ENCODE results near the gene RAB36. TPM values are rescaled to one million over a fixed set of nuclear protein-coding genes. Genes with fewer than 3 reads are reported as not detected.

RAB36 gene
- total and polyA plus RNA-seq, 12 donors = 4.0 to 13.0 (median 7.2) TPM

- peak; percentile 59 to 80 (median 77) for DNase-seq
- WGBS, 4 donors = 0 to 1% methylated on average over 57 to 88 of the region's 88 CpGs; no CpG with 5 or more reads in 2 of the 4 donors
- H3K27me3 ChIP-seq = no peaks in the 10 kb centered on the region
- no peaks in the 10 kb centered on the region for H3K36me3 ChIP-seq (replicated peaks in 1 of 2)
- peak within 1 kb of the TSS in 2 of 4 donors; percentile 37 to 82 for H3K4me3 ChIP-seq
- intact Hi-C loops (cut with DNase I) = no loop called here
- H3K9me3 ChIP-seq (replicated peaks in 1 of 3) = no peaks in the 10 kb centered on the region
- TF ChIP-seq POLR2A (IDR thresholded peaks at IDR 0.05) = peak in 1 of 2 donors; percentile 81
- TF ChIP-seq, protein P1, sequence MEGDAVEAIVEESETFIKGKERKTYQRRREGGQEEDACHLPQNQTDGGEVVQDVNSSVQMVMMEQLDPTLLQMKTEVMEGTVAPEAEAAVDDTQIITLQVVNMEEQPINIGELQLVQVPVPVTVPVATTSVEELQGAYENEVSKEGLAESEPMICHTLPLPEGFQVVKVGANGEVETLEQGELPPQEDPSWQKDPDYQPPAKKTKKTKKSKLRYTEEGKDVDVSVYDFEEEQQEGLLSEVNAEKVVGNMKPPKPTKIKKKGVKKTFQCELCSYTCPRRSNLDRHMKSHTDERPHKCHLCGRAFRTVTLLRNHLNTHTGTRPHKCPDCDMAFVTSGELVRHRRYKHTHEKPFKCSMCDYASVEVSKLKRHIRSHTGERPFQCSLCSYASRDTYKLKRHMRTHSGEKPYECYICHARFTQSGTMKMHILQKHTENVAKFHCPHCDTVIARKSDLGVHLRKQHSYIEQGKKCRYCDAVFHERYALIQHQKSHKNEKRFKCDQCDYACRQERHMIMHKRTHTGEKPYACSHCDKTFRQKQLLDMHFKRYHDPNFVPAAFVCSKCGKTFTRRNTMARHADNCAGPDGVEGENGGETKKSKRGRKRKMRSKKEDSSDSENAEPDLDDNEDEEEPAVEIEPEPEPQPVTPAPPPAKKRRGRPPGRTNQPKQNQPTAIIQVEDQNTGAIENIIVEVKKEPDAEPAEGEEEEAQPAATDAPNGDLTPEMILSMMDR (IDR thresholded peaks at IDR 0.05) = no peak
- peak within 1 kb of the TSS in 3 of 5 donors; percentile 60 to 92 (median 69) for H3K27ac ChIP-seq
- H3K4me1 ChIP-seq (replicated peaks in 1 of 2) = peaks cover 27 to 56% of the 10 kb centered on the region in 2 donors
Observed at GRCh38 chr22:23180301-23180892, 35.1 kb downstream of the RAB36 start, which contains the start of gene BCR. Gene BCR, plus strand, starts transcription at chr22:23180509. Its CDS starts 452 bp downstream, at chr22:23180961.

DNA sequence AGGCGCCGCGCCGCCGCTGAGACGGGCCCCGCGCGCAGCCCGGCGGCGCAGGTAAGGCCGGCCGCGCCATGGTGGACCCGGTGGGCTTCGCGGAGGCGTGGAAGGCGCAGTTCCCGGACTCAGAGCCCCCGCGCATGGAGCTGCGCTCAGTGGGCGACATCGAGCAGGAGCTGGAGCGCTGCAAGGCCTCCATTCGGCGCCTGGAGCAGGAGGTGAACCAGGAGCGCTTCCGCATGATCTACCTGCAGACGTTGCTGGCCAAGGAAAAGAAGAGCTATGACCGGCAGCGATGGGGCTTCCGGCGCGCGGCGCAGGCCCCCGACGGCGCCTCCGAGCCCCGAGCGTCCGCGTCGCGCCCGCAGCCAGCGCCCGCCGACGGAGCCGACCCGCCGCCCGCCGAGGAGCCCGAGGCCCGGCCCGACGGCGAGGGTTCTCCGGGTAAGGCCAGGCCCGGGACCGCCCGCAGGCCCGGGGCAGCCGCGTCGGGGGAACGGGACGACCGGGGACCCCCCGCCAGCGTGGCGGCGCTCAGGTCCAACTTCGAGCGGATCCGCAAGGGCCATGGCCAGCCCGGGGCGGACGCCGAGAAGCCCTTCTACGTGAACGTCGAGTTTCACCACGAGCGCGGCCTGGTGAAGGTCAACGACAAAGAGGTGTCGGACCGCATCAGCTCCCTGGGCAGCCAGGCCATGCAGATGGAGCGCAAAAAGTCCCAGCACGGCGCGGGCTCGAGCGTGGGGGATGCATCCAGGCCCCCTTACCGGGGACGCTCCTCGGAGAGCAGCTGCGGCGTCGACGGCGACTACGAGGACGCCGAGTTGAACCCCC lies 35.8 kb downstream of the RAB36 start:
- no peak for TF ChIP-seq POLR2A (IDR thresholded peaks at IDR 0.05)
- TF ChIP-seq, protein P1 (IDR thresholded peaks at IDR 0.05) = no peak
- Histone ChIP-seq H3K27me3 (no peaks in the 10 kb centered on the region), H3K9me3 (replicated peaks in 1 of 3) (no peaks in the 10 kb centered on the region), H3K36me3 (replicated peaks in 1 of 2) (no peaks in the 10 kb centered on the region), H3K27ac (peak overlapping the region in 1 of 5 donors; percentile 92), H3K4me1 (replicated peaks in 1 of 2) (peaks cover 27 to 56% of the 10 kb centered on the region in 2 donors), H3K4me3 (peak overlapping the region in 2 of 4 donors; percentile 18 to 82)
- intact Hi-C loops (cut with DNase I) = no loop called here
- 8 to 21% (median 14%) methylated on average over 13 to 112 of the region's 112 CpGs for WGBS, 4 donors
- peak in 4 of 7 donors; percentile 30 to 46 (median 42) for DNase-seq

- Histone ChIP-seq H3K27me3 (no peaks in the 10 kb centered on the region), H3K4me3 (peak overlapping the region in 2 of 4 donors; percentile 18 to 82), H3K36me3 (replicated peaks in 1 of 2) (no peaks in the 10 kb centered on the region), H3K9me3 (replicated peaks in 1 of 3) (no peaks in the 10 kb centered on the region), H3K4me1 (replicated peaks in 1 of 2) (peaks cover 27 to 59% of the 10 kb centered on the region in 2 donors), H3K27ac (peak overlapping the region in 1 of 5 donors; percentile 92)
- no peak for TF ChIP-seq POLR2A (IDR thresholded peaks at IDR 0.05)
- TF ChIP-seq, protein P1 (IDR thresholded peaks at IDR 0.05) = no peak
- intact Hi-C loops (cut with DNase I) = no loop called here
- WGBS, 4 donors = 42 to 66% (median 55%) methylated on average over 13 to 43 of the region's 43 CpGs
- DNase-seq = no peak
Observed at GRCh38 chr22:23181721-23182308, 36.5 kb downstream of the RAB36 start.

Measured in adrenal gland (tissue), 12 donors.